HEK293T (cell line): ENCODE measurements around the gene RPA3.

Source experiments
- CTCF ChIA-PET: fragments of 350-600 bp; formaldehyde crosslinking; extraction: SDS; loops from one replicate; lab custom pipeline; 2021; ENCODE audit warnings: antibody characterized with exemption, inconsistent platforms; lab: Yijun Ruan, JAX
- POLR2A ChIA-PET: fragments of 350-600 bp; formaldehyde crosslinking; extraction: SDS; loops from one replicate; lab custom pipeline; 2020; ENCODE audit warnings: antibody characterized with exemption, inconsistent platforms; lab: Yijun Ruan, JAX
- DNase-seq: peaks from one replicate; pipeline ENCODE4 v3.0.0; 2012; ENCODE audit warnings: mixed read lengths; ENCODE audit errors: extremely low spot score
- ARNT ChIP-seq: fragments of 450-650 bp; IDR thresholded peaks from 2 replicates; pipeline ENCODE4 v1.6.1; 2017; ENCODE audit warnings: mild to moderate bottlenecking
- BHLHE40 ChIP-seq: fragments of 450-650 bp; IDR thresholded peaks from 2 replicates; pipeline ENCODE4 v1.6.1; 2016; ENCODE audit warnings: mild to moderate bottlenecking, moderate library complexity, borderline replicate concordance
- CTBP1 ChIP-seq: fragments of 450-650 bp; IDR thresholded peaks from 2 replicates; pipeline ENCODE4 v1.6.1; 2016; ENCODE audit warnings: borderline replicate concordance
- ELF4 ChIP-seq: fragments of 450-650 bp; IDR thresholded peaks from 2 replicates; pipeline ENCODE4 v1.6.1; 2017; ENCODE audit warnings: antibody characterized with exemption
- FOXA1 ChIP-seq: fragments of 450-650 bp; IDR thresholded peaks from 2 replicates; pipeline ENCODE4 v1.6.1; 2016; ENCODE audit warnings: mild to moderate bottlenecking
- FOXK2 ChIP-seq: fragments of 450-650 bp; IDR thresholded peaks from 2 replicates; pipeline ENCODE4 v1.6.1; 2016; ENCODE audit warnings: mild to moderate bottlenecking
- FOXM1 ChIP-seq: fragments of 450-650 bp; IDR thresholded peaks from 2 replicates; pipeline ENCODE4 v1.6.1; 2017; ENCODE audit warnings: mild to moderate bottlenecking, borderline replicate concordance
- HDGF ChIP-seq: fragments of 450-650 bp; IDR thresholded peaks from 2 replicates; pipeline ENCODE4 v1.6.1; 2017; ENCODE audit warnings: antibody characterized with exemption, borderline replicate concordance
- L3MBTL2 ChIP-seq: fragments of 450-650 bp; conservative IDR thresholded peaks from 2 replicates; pipeline ENCODE4 v1.6.1; 2016; ENCODE audit warnings: mild to moderate bottlenecking
- LEF1 ChIP-seq: fragments of 450-650 bp; IDR thresholded peaks from 2 replicates; pipeline ENCODE4 v1.6.1; 2017; ENCODE audit warnings: mild to moderate bottlenecking, borderline replicate concordance
- NFRKB ChIP-seq: fragments of 450-650 bp; IDR thresholded peaks from 2 replicates; pipeline ENCODE4 v1.6.1; 2016; ENCODE audit warnings: mild to moderate bottlenecking, moderate library complexity
- PKNOX1 ChIP-seq: fragments of 450-650 bp; IDR thresholded peaks from 2 replicates; pipeline ENCODE4 v1.6.1; 2016
- SP1 ChIP-seq: fragments of 450-650 bp; IDR thresholded peaks from 2 replicates; pipeline ENCODE4 v1.6.1; 2017
- SUZ12 ChIP-seq: fragments of 450-650 bp; IDR thresholded peaks from 2 replicates; pipeline ENCODE4 v1.6.1; 2016; ENCODE audit warnings: mild to moderate bottlenecking
- TARDBP ChIP-seq: fragments of 450-650 bp; IDR thresholded peaks from 2 replicates; pipeline ENCODE4 v1.6.1; 2016
- ZNF384 ChIP-seq: fragments of 450-650 bp; IDR thresholded peaks from 2 replicates; pipeline ENCODE4 v1.6.1; 2016

The RPA3 gene

GRCh38 chr7:7706556-7707172 lies 11.7 kb downstream of the RPA3 start:
- no peak for TF ChIP-seq LEF1
- ChIA-PET POLR2A (no interaction called here), CTCF (no interaction called here)
- no peak for DNase-seq

- ChIA-PET CTCF (no interaction called here), POLR2A (no interaction called here)
- TF ChIP-seq CTBP1 = no peak
- TF ChIP-seq NFRKB = no peak
- TF ChIP-seq PKNOX1 = no peak
- TF ChIP-seq SP1 = no peak
- TF ChIP-seq LEF1 = no peak
- TF ChIP-seq BHLHE40 = no peak
- TF ChIP-seq FOXM1 = no peak
- no peak for TF ChIP-seq ARNT
- TF ChIP-seq ZNF384 = no peak
- no peak for TF ChIP-seq ELF4
- no peak for TF ChIP-seq FOXK2
- no peak for TF ChIP-seq SUZ12
- TF ChIP-seq L3MBTL2 = no peak
- TF ChIP-seq TARDBP = no peak
- no peak for TF ChIP-seq FOXA1
- no peak for TF ChIP-seq HDGF
- DNase-seq = no peak
Observed at GRCh38 chr7:7706101-7706511, 12.3 kb downstream of the RPA3 start.

- no peak for TF ChIP-seq FOXM1
- no peak for TF ChIP-seq ELF4
- TF ChIP-seq SUZ12 = no peak
- no peak for TF ChIP-seq HDGF
- no peak for TF ChIP-seq L3MBTL2
- no peak for TF ChIP-seq LEF1
- TF ChIP-seq BHLHE40 = no peak
- TF ChIP-seq FOXA1 = no peak
- no peak for TF ChIP-seq NFRKB
- no peak for TF ChIP-seq SP1
- TF ChIP-seq ZNF384 = no peak
- TF ChIP-seq FOXK2 = no peak
- TF ChIP-seq PKNOX1 = no peak
- no peak for DNase-seq
- ChIA-PET CTCF (no interaction called here), POLR2A (no interaction called here)
Observed at GRCh38 chr7:7705318-7705717, 13.1 kb downstream of the RPA3 start.

GRCh38 chr7:7704867-7705266 lies 13.5 kb downstream of the RPA3 start:
- no peak for TF ChIP-seq ZNF384
- TF ChIP-seq PKNOX1 = no peak
- no peak for TF ChIP-seq L3MBTL2
- no peak for TF ChIP-seq FOXM1
- no peak for TF ChIP-seq FOXA1
- no peak for TF ChIP-seq ARNT
- no peak for TF ChIP-seq CTBP1
- TF ChIP-seq LEF1 = no peak
- no peak for TF ChIP-seq NFRKB
- no peak for TF ChIP-seq TARDBP
- TF ChIP-seq SP1 = no peak
- TF ChIP-seq BHLHE40 = no peak
- TF ChIP-seq FOXK2 = no peak
- TF ChIP-seq ELF4 = no peak
- ChIA-PET POLR2A (no interaction called here), CTCF (interaction anchor here (0.7 kb wide), 1 partner anchor 40 kb away, joined by 7 read pairs; no protein-coding TSS in a partner anchor)
- no peak for DNase-seq

- TF ChIP-seq NFRKB (no peak), CTBP1 (no peak), SP1 (no peak), FOXK2 (no peak), LEF1 (no peak), SUZ12 (no peak), FOXM1 (no peak), TARDBP (no peak), HDGF (no peak), FOXA1 (no peak), BHLHE40 (no peak), ELF4 (no peak), PKNOX1 (no peak), ARNT (no peak), L3MBTL2 (no peak)
- ChIA-PET POLR2A (interaction anchor here (1.6 kb wide), 1 partner anchor 63 kb away, joined by 3 read pairs; the partner anchor contains the start of gene UMAD1), CTCF (interaction anchor here (1.2 kb wide), 1 partner anchor 13 kb away, joined by 3 read pairs; no protein-coding TSS in a partner anchor)
- DNase-seq = no peak
Observed at GRCh38 chr7:7703427-7703826, 15.0 kb downstream of the RPA3 start.

GRCh38 chr7:7702826-7703225 lies 15.6 kb downstream of the RPA3 start:
- CTCF ChIA-PET = interaction anchor here (1.2 kb wide), 1 partner anchor 12 kb away, joined by 3 read pairs; no protein-coding TSS in a partner anchor
- TF ChIP-seq TARDBP (no peak), FOXA1 (no peak), ARNT (no peak), BHLHE40 (no peak)
- POLR2A ChIA-PET = interaction anchor here (1.6 kb wide), 1 partner anchor 62 kb away, joined by 3 read pairs; the partner anchor contains the start of gene UMAD1
- no peak for DNase-seq
